GM18499 (cell line): Measurements from ENCODE around the gene MACROD1.
"Not testable (repeated sequence)": the region's sequence is repeated elsewhere in the genome, so short reads cannot be mapped to it uniquely, and the experiment has no call there.

Experiments used
- ATAC-seq: cut with Tn5 transposase; IDR thresholded peaks from one replicate; pipeline ENCODE4 v1.9.1; 2021; ENCODE audit warnings: moderate number of reproducible peaks; ENCODE audit not compliant: insufficient read depth, unreplicated experiment

The MACROD1 gene

GRCh38 chr11:64063777-64064176, 102.1 kb downstream of the MACROD1 start:
- no peak for ATAC-seq

- no peak for ATAC-seq
Observed at GRCh38 chr11:64062185-64063039, 103.5 kb downstream of the MACROD1 start.

GRCh38 chr11:64060861-64061444, 105.0 kb downstream of the MACROD1 start:
- ATAC-seq, result no peak

GRCh38 chr11:64060263-64060860, 105.6 kb downstream of the MACROD1 start:
- ATAC-seq, result no peak

GRCh38 chr11:64059339-64060140, 106.4 kb downstream of the MACROD1 start:
- ATAC-seq, result no peak

GRCh38 chr11:64058494-64058893, 107.4 kb downstream of the MACROD1 start:
- no peak for ATAC-seq

GRCh38 chr11:64057890-64058289, 108.0 kb downstream of the MACROD1 start:
- no peak for ATAC-seq

GRCh38 chr11:64056861-64057260, 109.1 kb downstream of the MACROD1 start:
- no peak for ATAC-seq

GRCh38 chr11:64056213-64056785, 109.6 kb downstream of the MACROD1 start:
- no peak for ATAC-seq

- no peak for ATAC-seq
Observed at GRCh38 chr11:64055077-64055476, 110.8 kb downstream of the MACROD1 start.

GRCh38 chr11:64053699-64054098, 112.2 kb downstream of the MACROD1 start:
- ATAC-seq, result no peak

GRCh38 chr11:64052938-64053622, 112.8 kb downstream of the MACROD1 start:
- ATAC-seq, result no peak

- no peak for ATAC-seq
Observed at GRCh38 chr11:64052436-64052835, 113.5 kb downstream of the MACROD1 start.

- ATAC-seq, result no peak
Observed at GRCh38 chr11:64051297-64051696, 114.6 kb downstream of the MACROD1 start.

- no peak for ATAC-seq
Observed at GRCh38 chr11:64049509-64049908, 116.4 kb downstream of the MACROD1 start.

- no peak for ATAC-seq
Observed at GRCh38 chr11:64048042-64048854, 117.7 kb downstream of the MACROD1 start.

- not testable (repeated sequence) for ATAC-seq
Observed at GRCh38 chr11:64047373-64047772, 118.5 kb downstream of the MACROD1 start.

GRCh38 chr11:64045700-64046099, 120.2 kb downstream of the MACROD1 start:
- no peak for ATAC-seq
